Stimulated activated naive CD4-positive, alpha-beta T cell (primary cell): ENCODE data around the gene SPATA6L.

Experiments
- DNase-seq, 6 experiments: peaks; one replicate each; lab custom pipeline; 2025; lab: John Stamatoyannopoulos, UW

The SPATA6L gene

DNA sequence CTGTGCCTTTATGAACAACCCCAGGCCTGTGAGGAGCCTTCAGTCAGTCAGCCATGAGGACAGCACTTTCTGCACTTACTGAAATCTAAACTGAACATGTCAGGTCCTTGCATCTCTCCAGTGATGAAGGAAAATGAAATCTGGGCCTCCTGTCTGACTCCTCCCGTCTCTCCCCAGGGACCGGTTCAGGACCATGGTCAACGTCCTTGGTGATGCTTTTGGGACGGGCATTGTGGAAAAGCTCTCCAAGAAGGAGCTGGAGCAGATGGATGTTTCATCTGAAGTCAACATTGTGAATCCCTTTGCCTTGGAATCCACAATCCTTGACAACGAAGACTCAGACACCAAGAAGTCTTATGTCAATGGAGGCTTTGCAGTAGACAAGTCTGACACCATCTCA lies 81.1 kb downstream of the SPATA6L start:
- DNase-seq: no peak

DNA sequence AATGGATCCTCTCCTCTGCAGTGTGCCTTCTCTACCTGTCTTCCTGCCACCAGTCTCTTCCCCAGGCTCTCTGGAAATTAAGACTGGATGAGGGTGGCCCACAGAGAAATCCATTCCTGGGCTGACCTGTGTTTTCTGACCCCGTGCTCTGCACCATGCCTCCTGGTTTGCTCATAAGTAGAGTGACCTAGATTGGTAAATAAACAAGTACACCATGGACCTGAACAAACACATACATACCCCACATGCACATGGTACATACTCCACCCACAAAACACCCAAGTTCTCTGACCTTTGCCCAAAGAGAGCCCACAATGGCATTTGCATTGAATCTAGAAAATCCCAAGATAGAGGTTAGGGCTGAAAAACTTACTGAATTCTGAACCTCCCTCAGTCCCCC lies 81.6 kb downstream of the SPATA6L start:
- DNase-seq: no peak

DNA sequence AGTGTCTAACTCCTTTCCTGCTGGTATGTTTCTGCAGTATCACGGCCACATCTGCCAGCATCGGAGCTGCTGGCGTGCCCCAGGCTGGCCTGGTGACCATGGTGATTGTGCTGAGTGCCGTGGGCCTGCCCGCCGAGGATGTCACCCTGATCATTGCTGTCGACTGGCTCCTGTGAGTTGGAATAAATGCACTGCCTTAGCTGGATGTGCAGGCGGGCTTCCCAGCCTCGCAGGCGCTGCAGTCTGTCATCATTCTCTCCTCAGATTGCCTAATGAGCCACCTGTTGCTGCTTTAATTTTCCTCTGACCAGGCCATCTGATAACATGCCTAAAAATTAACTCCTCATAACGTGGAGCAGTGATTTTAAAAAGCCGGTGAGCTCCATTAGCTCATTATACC lies 83.3 kb downstream of the SPATA6L start:
- no peak for DNase-seq

DNA sequence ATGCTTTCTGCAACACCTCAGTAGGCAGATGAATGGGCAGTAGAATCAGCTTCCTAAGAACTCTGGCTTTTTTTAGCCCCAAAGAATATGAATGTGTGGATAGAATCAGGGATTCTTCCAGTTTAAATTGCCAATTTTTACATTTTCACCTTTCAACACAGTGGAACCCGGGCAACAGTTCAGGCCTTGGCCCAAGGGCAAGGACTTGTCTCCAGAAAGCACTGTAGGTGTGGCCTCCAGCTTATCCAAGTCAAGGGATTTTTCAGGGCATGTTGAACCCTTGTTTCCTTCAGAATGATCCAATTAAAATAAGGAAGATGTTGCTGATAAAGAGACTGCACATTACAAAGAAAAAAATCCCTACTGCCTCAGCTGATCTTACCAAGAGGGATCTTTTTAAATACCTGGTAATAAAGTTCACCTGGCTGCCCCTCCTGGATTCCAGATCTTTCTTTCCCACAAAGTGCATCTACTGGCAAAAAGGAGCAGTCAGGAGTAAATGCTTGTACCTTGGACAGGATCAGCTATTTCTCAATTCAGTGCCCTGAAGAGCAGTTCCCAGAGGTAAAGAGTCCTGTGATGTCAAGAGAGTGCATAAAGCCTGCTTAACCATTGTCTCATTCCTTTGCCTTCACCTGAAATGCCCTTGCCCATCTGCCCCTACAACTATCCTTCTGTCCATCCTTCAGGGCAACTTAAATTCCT lies 84.3 kb downstream of the SPATA6L start:
- no peak for DNase-seq

DNA sequence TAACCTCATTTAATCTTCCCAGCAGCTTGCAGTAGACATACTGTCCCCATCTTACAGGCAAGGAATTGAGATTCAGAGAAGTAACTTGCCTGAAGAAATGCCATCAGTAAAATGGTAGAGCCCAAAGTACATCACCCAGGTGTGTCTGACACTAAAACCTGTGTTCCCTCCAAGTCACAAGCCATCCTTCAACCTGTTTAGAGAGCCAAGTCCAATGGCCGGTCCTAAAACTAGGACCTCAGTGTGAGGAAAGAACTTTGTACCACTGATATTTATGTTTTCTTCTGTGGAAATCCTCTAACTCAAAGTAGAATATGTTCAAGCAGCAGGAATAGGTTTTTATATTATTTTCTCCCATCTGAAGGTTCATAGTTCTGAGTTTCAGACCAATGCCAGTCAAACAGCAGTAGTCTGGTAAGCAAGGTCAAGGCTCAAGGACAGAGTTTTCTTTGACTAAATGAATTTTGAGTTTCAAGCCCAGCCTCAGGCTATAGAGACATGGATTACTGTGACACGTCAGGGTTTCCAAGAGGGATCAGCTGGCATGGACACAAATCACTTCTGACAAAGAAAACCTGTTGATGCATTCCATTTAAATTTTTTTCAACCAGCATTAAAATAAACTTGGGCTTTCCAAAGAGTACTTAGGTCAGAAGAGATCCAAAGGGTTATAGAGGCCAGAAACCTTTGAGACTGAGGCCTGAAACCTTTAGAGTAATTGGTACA lies 85.1 kb downstream of the SPATA6L start:
- DNase-seq: no peak

- no peak for DNase-seq
Observed at GRCh38 chr9:4579001-4579400, 87.3 kb downstream of the SPATA6L start.

- no peak for DNase-seq
Observed at GRCh38 chr9:4576448-4576847, 89.8 kb downstream of the SPATA6L start.

GRCh38 chr9:4575997-4576396 lies 90.3 kb downstream of the SPATA6L start:
- DNase-seq: no peak

GRCh38 chr9:4574657-4575243 lies 91.5 kb downstream of the SPATA6L start:
- no peak for DNase-seq

DNA sequence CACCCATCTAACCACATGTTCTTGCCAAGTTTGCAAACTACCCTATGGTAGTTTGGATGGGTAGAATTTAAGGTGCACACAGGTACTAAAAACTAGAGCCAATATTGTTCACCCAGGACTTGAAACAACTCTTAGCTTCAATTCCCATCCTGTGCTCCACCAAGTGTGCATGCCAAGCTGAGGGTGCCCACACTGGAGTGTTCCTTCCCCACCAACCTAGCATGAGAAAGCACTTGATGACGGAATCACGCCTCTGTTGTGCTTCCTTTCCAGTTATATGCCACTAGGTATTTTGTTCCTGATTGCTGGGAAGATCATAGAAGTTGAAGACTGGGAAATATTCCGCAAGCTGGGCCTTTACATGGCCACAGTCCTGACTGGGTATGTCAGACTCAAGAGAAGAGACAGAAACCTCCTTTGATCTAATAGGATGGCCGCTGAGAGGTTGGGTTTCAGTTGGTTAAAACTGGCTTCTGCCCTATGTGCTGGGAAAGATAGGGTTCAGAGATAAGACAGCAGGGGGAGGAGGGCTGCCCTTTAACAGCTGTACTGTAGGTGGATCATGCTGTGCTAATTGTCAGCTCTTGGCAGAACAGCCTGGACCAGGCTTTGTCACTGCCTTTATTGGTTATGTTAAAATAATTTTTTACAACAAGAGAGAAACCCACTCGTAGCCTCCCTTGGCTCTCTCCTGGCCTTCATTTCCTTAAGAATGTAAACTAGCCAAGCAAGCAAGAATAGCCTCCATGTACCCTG lies 92.5 kb downstream of the SPATA6L start:
- DNase-seq: no peak

DNA sequence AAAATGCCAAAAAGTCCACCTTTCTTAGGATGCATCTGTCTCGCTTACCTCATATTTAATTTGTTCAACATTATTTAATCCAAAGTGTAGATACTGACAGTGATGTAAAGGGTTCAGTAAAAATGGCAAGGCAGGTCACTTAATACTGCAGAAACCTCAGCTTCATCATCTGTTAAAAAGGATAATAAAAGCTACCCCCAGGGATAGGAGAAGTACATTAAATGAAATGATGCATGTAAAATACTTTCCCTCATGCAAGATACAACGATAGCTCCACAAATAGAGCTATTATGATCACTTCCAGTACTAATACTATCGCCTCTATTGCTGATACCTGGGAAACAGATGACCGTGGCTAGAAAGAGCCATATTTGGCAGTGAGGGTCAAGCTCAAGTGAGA lies 93.1 kb downstream of the SPATA6L start:
- DNase-seq: no peak

DNA sequence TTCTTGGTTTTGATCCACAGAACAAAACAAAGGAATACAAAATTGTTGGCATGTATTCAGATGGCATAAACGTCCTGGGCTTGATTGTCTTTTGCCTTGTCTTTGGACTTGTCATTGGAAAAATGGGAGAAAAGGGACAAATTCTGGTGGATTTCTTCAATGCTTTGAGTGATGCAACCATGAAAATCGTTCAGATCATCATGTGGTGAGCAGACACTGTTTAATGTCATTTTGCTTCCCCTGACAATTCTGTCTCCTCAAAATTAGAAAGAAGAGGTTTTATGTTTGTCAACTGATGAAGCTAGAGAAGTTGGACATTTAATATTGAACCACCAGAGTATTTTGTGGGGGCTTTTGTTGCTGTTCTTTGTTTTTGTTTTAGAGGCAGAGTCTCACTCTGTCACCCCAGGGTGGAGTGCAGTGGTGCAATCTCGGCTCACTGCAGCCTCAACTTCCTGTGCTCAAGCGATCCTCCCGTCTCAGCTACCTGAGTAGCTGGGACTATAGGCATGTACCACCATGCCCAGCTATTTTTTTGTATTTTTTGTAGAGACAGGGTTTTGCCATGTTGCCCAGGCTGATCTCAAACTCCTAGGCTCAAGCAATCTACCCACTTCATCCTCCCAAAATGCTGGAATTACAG lies 94.0 kb downstream of the SPATA6L start:
- DNase-seq: peak in 2 of 6 experiments; percentile 40 to 48

DNA sequence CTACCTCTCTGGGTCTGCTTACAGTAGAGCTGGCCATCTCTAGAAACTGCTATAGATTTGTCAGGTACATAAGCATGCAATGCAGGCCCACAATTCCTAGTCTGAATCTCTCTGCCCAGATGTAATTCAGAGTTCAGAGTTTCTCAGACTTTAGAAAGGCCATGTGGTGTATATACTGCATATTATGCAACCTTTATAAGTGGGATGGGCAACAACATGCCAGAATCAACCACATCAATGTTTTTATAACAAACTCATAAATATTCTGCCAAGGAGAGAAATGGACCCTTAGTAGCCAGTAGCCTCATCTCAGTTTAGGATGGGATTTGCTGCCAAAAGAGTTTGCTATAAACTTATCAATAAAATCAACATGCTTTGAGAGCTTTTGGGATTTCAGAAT lies 97.2 kb downstream of the SPATA6L start:
- DNase-seq: no peak

DNA sequence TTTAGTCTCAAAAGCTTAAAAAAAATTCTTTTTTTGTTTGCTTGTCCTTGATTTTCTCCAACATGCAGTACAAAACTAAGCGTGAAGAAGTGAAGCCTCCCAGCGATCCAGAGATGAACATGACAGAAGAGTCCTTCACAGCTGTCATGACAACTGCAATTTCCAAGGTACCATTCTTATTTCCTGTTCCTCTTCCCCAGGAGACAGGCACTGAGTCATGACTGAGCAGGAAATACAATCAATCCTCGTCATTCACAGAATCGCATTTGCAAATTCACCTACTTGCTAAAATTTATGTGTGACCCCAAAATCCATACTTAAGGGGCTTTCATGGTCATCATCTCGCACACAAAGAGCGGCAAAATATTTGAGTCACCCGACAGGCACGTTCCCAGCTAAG lies 98.7 kb downstream of the SPATA6L start:
- no peak for DNase-seq

DNA sequence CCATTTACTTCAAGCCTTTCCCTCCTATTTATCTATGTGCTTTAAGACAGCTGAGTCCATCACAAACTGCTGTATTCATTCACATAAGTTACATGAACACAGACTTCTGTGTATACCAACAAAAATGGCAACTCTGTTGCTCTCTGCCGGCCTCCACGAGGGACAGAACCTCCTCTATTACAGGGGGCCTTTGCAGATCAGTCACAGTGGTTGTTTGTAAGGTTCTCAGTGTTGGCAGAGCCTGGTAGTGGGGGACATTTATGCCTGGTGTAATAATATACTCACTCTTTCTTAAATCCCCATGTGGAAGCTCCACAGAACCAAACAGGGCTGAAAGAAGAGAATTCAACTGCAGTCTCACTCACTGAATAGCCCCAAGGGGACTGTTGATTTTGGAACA lies 99.5 kb downstream of the SPATA6L start:
- DNase-seq: no peak

DNA sequence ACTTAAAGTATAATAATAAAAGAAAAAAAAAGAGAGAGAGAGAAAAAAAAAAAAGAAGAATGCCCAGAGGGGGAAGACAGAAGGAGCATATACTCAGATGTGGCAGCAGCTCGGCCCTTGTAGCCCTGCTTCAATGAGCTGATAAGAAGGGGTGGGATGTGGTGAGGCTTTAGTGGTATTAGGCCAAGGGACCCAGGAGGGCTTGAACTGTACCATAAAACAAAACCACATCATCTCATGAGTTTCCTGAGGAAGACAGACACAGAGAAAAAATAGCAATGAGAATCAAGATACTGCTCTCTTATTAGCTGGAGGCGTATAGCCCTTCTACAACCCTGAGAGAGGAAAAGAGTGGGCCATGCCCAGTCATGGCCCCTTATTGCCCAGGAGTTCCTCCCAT lies 103.2 kb downstream of the SPATA6L start:
- DNase-seq: no peak

DNA sequence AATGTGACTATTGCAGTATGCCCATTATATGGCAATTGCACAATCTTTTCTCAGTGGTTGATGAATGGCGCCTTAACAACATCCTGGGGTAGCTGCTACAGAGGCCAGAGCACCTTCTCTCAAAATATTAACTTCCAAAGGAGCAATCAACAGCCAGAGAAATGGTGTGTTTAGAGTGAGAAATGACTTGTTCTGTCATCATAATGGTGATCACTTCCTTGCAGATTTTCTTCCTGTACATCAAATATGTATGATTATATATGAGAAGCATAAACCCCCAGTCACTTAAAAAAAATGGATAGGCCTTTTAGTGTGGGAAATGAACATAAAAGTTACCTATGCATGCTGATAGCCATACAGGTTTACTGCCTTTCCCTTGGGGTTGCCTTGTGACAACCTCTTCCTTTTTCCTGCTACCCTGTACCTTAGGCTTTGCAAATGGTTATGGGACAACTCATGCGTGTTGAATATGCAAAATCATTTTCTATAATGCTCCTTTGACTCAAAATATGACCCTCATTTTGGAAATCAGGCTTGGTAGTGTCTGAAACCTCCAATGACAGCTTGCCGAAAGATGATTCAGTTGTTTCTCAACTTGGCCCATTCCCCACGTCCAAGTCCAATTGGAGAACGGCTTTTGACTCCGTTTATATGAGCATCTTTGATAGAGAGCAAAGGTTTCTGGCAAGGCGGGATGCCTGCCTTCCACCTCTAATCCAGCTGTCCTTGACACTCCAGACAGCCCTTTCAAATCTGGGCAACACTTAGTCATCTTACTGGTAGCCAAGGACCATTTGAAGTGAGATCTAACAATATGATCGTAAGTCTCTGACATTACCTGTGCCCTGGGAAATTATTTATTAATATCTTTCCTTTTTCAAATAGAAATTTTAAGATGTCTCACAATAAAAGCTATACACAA lies 106.8 kb downstream of the SPATA6L start:
- DNase-seq: no peak

GRCh38 chr9:4558371-4558998 lies 107.8 kb downstream of the SPATA6L start:
- no peak for DNase-seq

DNA sequence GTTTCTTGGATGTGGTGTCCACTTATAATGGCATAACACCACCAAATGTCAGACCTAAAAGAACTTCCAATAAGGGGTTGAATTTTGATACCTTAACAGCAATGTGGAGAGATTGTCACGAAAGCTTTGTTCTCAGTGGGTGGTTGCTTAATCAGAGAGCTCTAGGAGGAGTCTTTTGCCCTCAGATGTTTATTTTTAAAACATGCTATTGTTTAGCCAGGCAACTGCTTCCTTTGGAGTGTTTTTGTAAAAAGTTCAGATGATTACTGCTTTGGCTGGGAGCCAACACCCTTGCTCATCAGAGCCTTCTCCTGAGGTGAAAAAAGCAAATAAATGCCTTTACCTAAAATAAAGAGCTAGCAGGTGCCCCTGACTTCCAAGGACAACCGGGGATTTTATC lies 111.0 kb downstream of the SPATA6L start:
- peak in 4 of 6 experiments; percentile 5 to 82 (median 68) for DNase-seq

DNA sequence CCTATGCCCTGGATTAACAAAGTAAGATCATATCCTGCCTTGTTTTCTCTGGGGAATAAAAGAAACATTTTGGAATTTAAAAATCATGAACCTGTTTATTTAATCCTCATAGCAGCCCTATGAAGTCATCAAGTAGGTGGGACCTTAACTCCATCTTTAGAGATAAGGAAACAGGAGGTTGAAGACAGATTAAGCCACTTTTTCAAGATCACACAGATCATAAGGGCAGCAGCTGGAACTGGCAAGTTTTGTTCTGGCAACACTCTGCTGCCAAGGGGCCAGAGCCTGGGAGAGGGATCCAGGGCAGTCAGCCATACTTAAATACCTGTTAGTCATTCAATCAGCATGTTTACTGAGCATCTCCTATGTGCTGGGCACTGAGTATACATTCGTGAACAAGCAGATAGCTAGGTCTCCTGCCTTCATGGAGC lies 112.3 kb downstream of the SPATA6L start:
- no peak for DNase-seq
